Left renal cortex interstitium (tissue), 4 donors: ENCODE measurements around the gene THSD8. TPM values are rescaled to one million over a fixed set of nuclear protein-coding genes. Genes with fewer than 3 reads are reported as not detected.
A peak's percentile ranks its signal among the peaks of the same experiment; 100 is the strongest.

ENCODE experiments used
- DNase-seq, 4 donors: peaks; one replicate each; pipeline ENCODE4 v3.0.0-alpha.2; 2013; ENCODE audit warnings: low read depth in 4 of 4, low spot score in 2 of 4, missing footprints in 1 of 4
- polyA plus RNA-seq, 4 donors: library from polyadenylated mRNA; unstranded; fragments of 120-200 nt; gene quantifications; one replicate each; pipeline ENCODE4 v1.2.1, GENCODE V29; 2013; ENCODE audit not compliant: insufficient read length in 4 of 4

The THSD8 gene
- polyA plus RNA-seq, 4 donors = 5.4 to 10.8 (median 8.0) TPM

- DNase-seq = peak in 2 of 4 donors; percentile 57 to 63
These were observed 45.6 kb downstream of the THSD8 start for GRCh38 chr19:12847159-12848139.

Other genes with a start within 250 kb of the THSD8 start
- 1 to 10 TPM; 3.5 to 6.4 (median 5.7) TPM for gene ZNF490, start 191.3 kb upstream of the THSD8 start, polyA plus RNA-seq
- gene ZNF791, start 191.1 kb upstream of the THSD8 start, polyA plus RNA-seq = 10 to 100 TPM; 13.7 to 26.7 (median 20.9) TPM
- 10 to 100 TPM; 23.6 to 35.9 (median 33.6) TPM for gene MAN2B1, start 135.3 kb upstream of the THSD8 start, polyA plus RNA-seq
- 10 to 100 TPM; 12.0 to 30.5 (median 22.5) TPM for gene WDR83, start 135.3 kb upstream of the THSD8 start, polyA plus RNA-seq
- gene DHPS, start 120.2 kb upstream of the THSD8 start, polyA plus RNA-seq = 10 to 100 TPM; 72.6 to 98.7 (median 85.4) TPM
- under 1 TPM in 1 of 4 donors, not detected in 3; 0.49 TPM for gene GNG14, start 114.1 kb upstream of the THSD8 start, polyA plus RNA-seq
- 10 to 100 TPM; 13.6 to 18.8 (median 16.2) TPM for gene FBXW9, start 105.4 kb upstream of the THSD8 start, polyA plus RNA-seq
- 10 to 100 TPM; 55.5 to 98.6 (median 72.3) TPM for gene TNPO2, start 78.1 kb upstream of the THSD8 start, polyA plus RNA-seq
- 100 to 1,000 TPM; 143 to 230 (median 189) TPM for gene TRIR, start 67.4 kb upstream of the THSD8 start, polyA plus RNA-seq
- 100 to 1,000 TPM in 1 of 4 donors, 10 to 100 TPM in 3; 76.8 to 108 (median 91.6) TPM for gene GET3, start 64.6 kb upstream of the THSD8 start, polyA plus RNA-seq
- gene BEST2, start 50.3 kb upstream of the THSD8 start, polyA plus RNA-seq = under 1 TPM in 2 of 4 donors, not detected in 2; 0.13 to 0.14 TPM
- gene HOOK2, start 26.5 kb upstream of the THSD8 start, polyA plus RNA-seq = 10 to 100 TPM; 34.6 to 85.0 (median 63.2) TPM
- gene JUNB, start 10.6 kb upstream of the THSD8 start, polyA plus RNA-seq = 10 to 100 TPM; 15.6 to 78.0 (median 30.9) TPM
- gene PRDX2, start 269 bp upstream of the THSD8 start, polyA plus RNA-seq = 100 to 1,000 TPM; 294 to 388 (median 320) TPM
- gene RNASEH2A, start 4.5 kb downstream of the THSD8 start, polyA plus RNA-seq = 10 to 100 TPM; 29.1 to 45.7 (median 35.3) TPM
- gene RTBDN, start 32.5 kb downstream of the THSD8 start, polyA plus RNA-seq = under 1 TPM in 1 of 4 donors, not detected in 3; 0.08 TPM
- gene MAST1, start 36.4 kb downstream of the THSD8 start, polyA plus RNA-seq = 1 to 10 TPM in 3 of 4 donors, under 1 TPM in 1; 0.92 to 2.0 (median 1.3) TPM
- 10 to 100 TPM in 3 of 4 donors, 1 to 10 TPM in 1; 9.7 to 15.3 (median 12.6) TPM for gene DNASE2, start 79.4 kb downstream of the THSD8 start, polyA plus RNA-seq
- under 1 TPM; 0.22 to 0.99 (median 0.42) TPM for gene KLF1, start 85.1 kb downstream of the THSD8 start, polyA plus RNA-seq
- 10 to 100 TPM; 27.4 to 38.4 (median 35.4) TPM for gene GCDH, start 89.1 kb downstream of the THSD8 start, polyA plus RNA-seq
- gene SYCE2, start 117.2 kb downstream of the THSD8 start, polyA plus RNA-seq = 1 to 10 TPM; 2.2 to 4.7 (median 3.3) TPM
- 10 to 100 TPM; 41.7 to 67.4 (median 55.2) TPM for gene FARSA, start 131.6 kb downstream of the THSD8 start, polyA plus RNA-seq
- 100 to 1,000 TPM; 819 to 974 (median 899) TPM for gene CALR, start 136.5 kb downstream of the THSD8 start, polyA plus RNA-seq
- 100 to 1,000 TPM in 1 of 4 donors, 10 to 100 TPM in 3; 61.9 to 102 (median 87.3) TPM for gene RAD23A, start 143.8 kb downstream of the THSD8 start, polyA plus RNA-seq
- 10 to 100 TPM; 29.9 to 54.1 (median 39.2) TPM for gene GADD45GIP1, start 155.2 kb downstream of the THSD8 start, polyA plus RNA-seq
- under 1 TPM in 3 of 4 donors, not detected in 1; 0.08 to 0.28 (median 0.13) TPM for gene DAND5, start 167.5 kb downstream of the THSD8 start, polyA plus RNA-seq
- 10 to 100 TPM; 15.3 to 27.6 (median 20.0) TPM for gene NFIX, start 193.4 kb downstream of the THSD8 start, polyA plus RNA-seq